NCI-H226 (cell line): Measurements from ENCODE around the gene SLFN14.
"Not testable (repeated sequence)": the region's sequence is repeated elsewhere in the genome, so short reads cannot be mapped to it uniquely, and the experiment has no call there.

Source experiments
- DNase-seq: peaks from one replicate; pipeline ENCODE4 v3.0.0-alpha.2; 2015

Gene SLFN14

DNA sequence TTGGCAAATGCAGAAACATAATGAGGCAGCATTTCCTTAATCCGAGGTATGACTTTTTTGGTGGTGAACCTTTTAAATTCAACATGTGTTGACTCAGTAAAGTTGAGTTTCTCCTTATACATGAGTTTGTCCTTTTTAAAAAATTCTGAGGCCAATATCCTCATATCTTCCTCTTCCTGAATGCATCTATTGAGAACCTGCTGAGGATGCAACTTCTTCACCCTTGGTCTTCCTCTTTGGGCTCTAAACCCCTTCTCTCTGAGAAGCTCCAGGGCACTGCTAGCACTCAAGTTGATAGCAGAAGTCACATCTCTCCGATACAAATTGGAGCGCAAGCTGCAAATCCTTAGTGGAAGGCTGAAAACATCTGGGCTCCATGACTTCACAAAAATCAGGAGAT is 3.3 kb downstream of the SLFN14 start:
- DNase-seq: no peak

DNA sequence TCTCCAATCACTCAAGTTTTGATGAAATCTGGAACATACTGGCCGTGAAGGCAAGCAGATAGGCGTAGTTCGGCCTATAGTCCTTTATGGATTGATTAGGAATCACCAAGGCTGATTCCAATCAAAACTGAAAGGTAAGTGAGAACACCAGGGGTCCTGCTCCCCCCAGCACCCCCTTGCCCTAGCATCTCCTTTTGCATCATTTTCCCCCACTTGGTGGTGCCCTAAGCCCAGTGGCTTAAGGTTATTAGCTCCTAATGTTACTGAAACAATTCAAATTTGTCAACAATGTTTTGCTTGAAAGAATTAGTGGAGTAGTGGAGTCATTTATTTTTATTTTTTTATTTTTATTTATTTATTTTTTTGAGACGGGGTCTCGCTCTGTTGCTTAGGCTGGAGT is 4.9 kb downstream of the SLFN14 start:
- no peak for DNase-seq

DNA sequence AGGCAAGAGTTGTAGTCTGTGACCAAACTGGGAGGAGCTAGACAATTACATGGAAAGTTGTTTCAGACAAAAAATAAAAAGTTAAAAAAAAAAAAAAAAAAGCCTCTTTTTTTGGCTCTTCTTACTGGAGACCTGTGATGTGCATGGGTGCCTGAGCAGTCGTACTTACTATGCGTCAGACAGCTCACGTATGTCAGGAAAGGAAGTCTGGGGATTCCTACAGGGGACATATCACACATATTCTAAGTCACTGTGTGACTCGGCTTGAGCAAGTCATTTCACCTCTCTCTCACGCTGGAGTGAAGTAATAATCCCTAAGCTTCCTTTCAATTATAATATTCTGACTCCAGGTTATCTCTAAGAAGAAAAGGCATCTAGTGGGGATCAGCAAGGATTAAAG is 6.0 kb downstream of the SLFN14 start:
- no peak for DNase-seq

DNA sequence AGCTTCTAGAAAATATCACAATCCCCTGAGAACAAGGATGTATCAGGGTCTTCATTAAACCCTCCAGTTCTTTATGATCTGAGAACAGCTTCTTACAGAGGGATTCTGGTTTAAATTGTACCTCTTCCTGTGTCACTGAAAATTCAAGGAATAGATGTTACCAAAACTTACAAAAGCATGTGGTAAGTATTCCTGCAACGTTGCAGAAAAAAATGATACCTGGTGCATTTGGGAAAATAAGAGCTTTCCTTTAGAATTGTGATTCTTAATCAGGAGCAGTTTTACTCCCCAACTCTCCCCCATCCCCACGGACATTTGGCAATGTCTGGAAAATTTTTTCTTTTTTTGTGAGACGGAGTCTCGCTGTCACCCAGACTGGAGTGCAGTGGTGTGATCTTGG is 7.3 kb downstream of the SLFN14 start:
- no peak for DNase-seq

DNA sequence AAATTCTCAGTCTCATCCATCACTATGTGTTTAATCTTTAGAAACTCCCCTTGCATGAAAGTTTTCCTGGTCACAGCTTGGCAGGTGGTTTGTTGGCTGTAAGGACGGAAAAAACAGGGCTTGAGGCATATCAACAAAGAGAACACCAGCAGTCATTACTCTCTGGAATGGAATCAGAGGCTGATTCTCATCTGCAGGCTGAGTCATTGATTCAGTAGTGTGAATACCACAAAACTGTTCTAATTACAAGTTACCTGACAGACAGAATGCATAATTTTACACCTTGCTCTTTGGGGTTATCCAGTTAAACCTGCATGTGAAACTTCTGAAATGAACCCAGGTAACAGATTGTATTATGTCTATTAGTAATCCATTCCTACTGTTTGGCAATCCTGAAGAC is 11.6 kb downstream of the SLFN14 start:
- DNase-seq: no peak

DNA sequence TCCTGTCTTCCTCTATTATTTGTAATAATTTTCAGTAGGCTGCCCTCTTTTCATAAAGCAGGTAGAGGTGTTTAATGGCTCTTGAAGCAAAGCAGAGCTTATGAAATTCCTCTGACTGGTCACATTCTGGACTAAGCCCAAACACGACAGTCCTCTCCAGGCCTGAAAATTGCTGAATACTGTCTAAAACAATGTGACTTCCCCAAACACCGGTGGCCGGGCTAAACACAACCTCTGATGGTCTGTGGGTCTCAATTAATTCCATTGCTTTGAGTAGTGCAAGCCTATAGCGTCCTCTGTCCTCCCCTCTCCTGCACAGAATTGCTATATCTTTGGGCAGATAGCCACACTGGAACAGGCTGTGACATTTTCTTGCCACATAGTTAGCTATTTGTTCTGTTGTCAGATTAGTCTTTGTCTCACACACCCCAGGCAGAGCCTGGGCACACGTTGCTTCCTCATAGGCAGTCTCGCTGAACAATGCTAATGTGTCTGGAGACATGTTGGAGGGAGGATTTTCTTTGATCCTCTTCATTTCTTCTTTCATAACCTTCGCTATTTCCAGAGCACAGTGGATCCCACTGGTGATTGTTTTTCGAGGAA is 12.3 kb downstream of the SLFN14 start:
- no peak for DNase-seq

DNA sequence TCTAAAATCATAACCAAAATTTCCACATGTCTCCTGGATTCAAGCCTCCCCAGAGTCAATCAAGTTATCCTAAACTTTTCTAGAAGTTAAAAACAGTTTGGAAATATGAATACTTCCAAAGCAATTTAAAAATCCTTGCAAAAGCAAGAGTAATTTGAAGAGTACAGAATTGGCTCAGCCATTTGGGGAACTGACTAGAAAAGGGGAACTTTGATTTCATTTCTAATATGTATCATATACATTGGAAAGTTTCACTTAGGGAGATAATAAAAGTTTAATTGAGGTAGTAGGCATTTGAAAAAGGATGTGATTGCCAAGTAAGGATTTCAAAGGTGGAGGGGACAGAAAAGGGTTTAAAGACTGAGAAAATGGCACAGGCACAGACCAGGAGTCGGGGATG is 14.1 kb downstream of the SLFN14 start:
- DNase-seq: no peak

DNA sequence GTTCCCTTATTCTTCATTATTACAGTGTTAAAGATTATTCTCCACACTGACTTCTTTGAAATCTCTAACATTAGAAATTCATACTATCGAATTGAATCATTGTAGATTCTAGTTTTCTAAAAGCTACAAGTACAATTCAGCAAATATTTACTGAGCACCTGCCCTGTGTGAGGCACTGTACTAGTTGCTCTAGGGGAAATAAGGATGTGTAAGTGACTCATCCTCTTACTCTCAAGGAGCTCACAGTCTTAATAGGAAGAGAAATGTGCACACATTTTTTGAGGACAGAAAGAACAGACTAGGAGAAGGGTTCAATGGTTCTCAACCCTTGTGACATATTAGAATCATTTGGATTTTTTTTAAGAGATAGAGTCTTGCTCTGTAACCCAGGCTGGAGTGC is 15.5 kb downstream of the SLFN14 start:
- DNase-seq: no peak

DNA sequence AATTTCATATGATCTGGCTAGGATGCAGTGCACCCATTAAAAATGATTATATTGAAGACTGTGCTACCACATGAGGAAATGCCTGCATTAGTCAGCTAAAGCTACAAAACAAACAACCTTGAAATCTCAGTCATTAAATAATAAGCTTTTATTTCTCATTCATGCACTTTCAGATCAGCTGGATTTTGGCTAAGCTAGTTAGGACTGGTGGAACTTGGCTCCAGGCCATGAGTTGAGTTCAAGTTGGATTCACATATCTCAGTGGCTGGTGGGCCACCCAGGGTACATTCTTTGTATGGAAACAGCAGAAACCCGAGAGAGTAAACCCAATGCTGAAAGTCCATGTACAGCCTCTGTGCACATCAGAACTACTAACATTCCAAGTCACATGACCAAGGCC is 16.8 kb downstream of the SLFN14 start:
- no peak for DNase-seq

DNA sequence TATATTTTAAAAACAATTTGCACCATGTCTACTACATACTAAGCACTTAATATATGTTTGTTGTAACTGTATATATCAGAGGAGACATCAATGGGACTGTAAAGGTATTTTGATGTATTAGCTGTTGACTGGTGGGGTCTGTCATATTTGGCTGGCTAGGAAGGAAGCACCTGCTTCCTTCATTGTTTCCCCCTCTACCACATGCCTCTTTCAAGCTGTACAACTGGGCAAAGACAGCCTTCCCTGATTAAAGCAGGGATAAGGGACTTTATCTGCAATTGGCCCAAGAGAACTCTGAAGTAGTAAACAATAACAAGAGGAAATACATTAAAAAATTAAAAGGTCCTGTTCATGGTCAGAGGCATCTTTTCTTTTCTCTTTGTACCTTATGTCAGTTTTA is 17.6 kb downstream of the SLFN14 start:
- DNase-seq: no peak

DNA sequence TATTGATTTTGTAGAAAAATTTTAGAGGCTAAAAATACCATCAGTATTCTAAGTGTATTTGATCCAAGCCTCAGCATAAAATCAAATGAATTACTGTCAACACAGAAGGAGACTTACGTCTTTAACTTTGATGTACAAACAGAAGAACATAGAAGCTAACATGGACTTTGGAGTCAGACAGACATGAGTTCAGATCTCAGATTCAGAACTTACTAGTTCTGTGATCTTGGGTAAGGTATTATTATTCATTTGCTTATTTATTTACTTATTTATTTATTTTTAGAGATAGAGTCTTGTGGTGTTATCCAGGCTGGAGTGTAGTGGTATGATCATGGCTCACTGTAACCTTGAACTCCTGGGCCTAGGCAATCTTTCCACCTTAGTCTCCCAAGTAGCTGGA is 19.2 kb downstream of the SLFN14 start:
- no peak for DNase-seq

DNA sequence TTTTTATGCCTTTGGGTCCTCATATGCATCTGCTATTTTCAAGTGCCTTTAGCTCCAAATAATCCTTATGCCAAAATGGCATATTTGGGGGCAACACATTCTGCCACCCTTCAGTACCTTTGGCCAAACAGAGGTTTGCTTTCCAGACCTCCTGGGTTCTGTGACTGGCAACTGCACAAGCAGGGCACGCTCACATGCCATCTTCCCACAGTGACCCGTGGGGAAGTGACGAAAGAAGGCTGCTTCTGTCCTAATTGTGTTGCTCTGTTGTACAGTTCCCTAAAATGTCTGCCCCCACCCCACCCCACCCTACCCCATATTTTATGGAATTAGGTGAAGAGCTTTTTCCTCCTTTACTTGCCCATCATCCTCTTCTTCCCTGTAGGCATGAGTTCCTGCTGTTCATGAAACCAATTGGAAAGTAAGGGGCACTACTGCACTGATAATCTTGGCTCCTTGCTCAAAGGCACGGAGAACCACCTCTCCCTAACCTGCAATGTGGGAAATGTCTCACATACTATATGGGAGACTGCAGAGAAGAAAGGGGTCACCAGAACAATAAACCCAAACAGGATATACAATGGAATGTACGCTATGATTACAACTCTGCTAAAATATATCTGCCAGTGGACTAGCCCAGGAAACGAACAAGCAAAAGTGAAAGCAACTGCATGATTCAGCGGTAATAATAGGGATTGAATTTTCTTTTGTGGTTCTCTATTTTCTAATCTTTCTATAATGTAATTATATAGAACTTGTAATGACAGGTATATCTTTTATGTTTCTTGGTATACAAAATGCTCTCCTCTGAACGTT is 19.8 kb downstream of the SLFN14 start:
- peak; percentile 7 for DNase-seq

DNA sequence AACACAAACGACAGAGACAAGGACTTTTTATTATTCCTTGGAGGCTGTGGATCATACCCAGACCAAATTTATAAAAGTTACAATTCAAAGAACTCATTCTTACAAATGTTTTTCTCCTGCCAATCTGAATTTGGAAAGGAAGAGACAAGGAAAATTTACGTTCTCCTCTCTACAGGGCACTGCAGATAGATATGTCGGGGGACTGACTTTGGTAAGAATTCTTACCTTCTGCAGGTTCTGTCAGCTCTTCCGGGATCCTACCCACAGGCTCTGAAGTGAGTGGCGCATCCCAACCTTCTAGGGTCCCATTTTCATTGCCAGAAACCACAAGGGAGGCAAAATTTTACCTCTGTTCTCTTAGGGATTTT is 21.0 kb downstream of the SLFN14 start:
- DNase-seq: no peak

DNA sequence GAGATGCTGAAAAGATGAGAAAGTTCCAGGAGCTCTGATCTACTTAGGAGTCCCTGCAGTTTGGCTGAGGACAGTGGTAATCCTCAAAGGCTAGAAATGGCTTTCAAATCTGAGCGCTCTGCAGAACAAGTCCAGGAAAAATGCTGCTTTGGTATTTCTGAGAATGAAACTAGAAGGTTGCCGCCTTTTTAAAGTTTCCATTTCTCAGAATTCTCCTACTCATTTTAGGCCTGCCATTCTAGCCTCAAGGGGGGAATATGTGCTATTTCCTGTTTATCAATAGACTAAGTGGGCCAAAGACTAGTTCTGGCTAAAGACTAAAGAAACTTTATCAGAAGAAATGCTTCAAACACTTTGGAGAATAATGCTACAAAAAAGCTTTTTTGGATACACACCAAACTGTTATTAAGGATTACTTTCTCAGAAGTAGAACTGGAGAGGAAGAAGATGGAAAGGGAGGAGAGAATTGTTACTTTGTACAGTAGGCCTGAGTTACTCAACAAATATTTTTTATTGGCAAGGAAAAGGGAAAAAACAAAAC is 22.9 kb downstream of the SLFN14 start, which contains the start of gene SLFN12L:
Gene SLFN12L (minus strand): TSS at position 78 of the 541 bp plus-strand sequence. CDS start 15,314 bp downstream, outside the sequence.
- no peak for DNase-seq

DNA sequence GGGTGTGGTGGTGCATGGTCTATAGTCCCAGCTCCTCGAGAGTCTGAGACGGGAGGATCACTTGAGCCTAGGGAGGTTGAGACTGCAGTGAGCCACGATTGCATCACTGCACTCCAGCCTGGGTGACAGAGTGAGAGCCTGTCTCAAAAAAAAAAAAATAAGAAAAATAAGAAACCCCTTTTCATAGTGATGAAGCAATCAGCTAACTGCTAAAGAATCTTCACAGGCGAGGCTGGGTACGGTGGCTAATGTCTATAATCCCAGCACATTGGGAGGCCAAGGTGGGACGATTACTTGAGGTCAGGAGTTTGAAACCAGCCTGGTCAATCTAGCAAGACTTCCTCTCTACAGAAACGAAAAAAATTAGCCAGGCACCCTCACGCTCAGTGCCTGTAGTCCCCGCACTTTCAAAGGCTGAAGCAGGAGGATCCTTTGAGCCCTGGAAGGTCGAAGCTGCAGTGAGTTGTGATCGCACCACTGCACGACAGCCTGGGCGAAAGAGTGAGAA is 23.9 kb downstream of the SLFN14 start:
- DNase-seq: no peak

DNA sequence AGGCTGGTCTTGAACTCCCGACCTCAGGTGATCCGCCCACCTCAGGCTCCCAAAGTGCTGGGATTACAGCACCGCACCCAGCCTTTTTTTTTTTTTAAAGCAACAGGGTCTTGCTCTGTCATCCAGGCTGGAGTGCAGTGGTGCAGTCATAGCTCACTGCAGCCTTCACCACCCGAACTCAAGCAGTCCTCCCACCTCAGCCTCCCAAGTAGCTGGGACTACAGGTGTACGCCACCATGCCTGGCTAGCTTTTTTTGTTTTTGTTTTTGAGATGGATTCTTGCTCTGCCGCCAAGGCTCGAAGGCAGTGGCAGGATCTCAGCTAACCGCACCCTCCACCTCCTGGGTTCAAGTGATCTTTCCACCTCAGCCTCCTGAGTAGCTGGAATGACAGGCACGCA is 25.2 kb downstream of the SLFN14 start:
- not testable (repeated sequence) for DNase-seq

DNA sequence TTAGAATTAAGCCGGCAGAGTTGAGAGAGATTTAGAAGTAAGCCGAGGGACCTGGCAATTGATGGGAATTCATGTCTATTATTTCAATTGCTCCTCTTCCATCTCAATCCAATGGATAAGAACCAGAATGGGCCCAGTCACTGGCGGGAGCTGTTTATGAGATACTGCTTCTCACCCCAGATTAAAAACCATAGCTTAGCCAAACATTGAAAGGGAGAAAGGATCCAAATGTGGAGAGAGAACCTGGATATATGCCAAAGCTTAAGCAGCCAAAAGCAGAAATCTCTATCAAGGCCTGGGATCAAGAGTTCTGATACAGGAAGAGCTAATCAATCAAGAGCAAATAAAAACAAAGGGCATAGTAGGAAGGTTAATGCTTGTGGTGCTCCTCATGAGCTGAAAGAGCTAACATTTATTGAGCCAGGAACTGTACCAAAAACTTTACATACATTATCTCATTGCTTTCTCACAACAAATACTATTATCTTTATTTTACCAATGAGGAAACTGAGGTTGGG is 26.0 kb downstream of the SLFN14 start:
- no peak for DNase-seq

DNA sequence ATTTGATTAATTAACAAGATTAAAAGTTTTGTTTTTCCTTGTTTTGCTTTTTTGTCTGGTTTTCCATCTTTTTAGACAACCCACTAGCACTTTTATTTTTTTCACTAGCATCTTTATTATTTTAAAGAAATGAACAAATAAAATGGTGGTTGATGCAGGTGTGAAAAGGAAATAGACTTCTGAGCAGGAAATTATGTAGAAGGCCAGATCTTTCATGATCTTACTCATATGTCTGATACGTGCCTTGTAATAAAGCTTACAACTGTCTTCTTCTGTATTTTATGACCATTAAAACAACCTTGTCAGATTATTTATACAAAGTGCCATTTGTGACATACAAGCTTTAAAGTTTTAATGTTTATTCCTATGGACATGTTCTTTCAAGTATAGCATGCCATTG is 29.5 kb downstream of the SLFN14 start:
- no peak for DNase-seq

DNA sequence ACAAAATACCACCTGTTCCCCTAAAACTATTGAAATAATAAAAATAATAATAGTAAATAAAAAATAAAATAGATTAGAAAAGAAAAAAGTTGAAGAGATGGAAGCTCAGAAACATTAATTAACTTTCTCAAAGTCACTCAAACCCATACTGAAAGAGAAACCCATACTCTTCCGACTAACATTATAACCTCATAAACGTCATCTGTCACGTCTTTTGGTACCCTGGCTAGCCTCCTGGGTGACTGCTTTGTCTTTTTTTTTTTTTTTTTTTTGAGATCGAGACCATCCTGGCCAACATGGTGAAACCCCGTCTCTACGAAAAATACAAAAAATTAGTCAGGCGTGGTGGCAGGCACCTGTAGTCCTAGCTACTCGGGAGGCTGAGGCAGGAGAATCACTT is 30.8 kb downstream of the SLFN14 start:
- DNase-seq: no peak

DNA sequence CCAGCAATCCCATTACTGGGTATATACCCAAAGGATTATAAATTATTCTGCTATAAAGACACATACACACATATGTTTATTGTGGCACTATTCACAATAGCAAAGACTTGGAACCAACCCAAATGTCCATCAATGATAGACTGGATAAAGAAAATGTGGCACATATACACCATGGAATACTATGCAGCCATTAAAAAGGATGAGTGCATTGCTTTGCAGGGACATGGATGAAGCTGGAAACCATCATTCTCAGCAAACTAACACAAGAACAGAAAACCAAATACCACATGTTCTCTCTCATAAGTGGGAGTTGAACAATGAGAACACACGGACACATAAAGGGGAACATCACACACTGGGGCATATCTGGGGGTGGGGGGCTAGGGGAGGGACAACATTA is 31.3 kb downstream of the SLFN14 start:
- not testable (repeated sequence) for DNase-seq

DNA sequence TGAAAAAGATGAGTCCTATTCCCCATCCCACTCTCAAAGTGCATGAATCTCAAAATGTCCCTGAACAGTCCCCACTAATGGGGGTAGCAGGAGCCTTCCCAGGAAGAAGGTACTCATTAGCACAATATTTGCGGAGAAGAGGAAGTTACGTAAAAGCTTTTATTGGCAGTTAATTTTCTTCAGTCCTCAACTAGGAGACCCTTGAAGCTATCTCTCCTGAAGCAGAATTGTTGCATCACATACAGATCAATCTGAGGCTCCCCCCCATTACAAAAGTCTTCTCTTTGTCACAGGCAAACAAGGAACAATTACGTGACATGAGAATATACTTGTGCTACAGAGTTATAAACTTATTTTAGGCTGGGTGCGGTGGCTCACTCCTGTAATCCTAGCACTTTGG is 37.3 kb downstream of the SLFN14 start:
- no peak for DNase-seq

DNA sequence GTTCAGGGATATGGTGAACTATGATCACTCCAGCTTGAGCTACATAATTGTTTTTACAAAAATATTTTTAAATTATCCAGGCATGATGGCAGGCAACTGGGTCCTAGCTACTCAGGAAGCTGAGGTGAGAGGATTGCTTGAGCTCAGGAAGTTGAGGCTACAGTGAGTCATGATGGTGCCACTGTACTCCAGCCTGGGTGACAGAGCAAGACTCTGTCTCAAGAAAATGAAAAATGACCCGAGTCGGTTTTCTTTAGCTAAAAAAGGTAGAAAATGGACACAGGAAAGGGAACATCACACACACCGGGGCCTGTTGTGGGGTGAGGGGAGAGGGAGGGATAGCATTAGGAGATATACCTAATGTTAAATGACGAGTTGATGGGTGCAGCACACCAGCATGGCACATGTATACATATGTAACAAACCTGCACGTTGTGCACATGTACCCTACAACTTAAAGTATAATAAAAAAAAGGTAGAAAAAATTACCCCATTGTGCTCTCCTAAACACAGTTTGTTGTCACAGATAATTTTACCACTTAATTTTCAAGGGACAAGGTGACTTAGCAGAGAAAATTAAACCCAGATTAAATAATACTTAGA is 38.9 kb downstream of the SLFN14 start:
- DNase-seq: not testable (repeated sequence)

DNA sequence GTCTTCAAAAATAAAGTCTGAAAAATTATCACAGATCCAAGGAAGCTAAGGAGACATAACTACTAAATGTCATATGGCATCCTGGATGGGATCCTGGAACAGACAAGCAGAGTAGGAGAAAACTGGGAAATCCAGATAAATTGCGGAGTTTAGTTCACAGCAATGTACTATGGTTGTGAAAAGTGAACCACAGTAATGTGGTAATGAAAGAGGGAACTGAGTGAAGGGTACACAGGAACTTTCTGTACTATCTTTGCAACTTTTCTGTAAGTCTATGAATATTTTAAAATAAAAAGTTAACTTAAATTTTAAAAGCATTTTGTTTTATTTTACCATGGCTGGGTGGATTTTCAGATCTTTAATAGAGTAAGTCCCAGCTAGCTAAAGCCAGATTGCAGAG is 39.5 kb downstream of the SLFN14 start:
- no peak for DNase-seq
